Endothelial cell of umbilical vein (primary cell): ENCODE data around the gene BCCIP. TPM values are rescaled to one million over a fixed set of nuclear protein-coding genes. Genes with fewer than 3 reads are reported as not detected.

Source experiments
- BruUV-seq: library from RNA; stranded (reverse); fragments of 400-500 nt; replicated peaks from 2 replicates; lab custom pipeline; 2021; lab: Mats Ljungman, UMichigan
- CTCF ChIA-PET: fragments of 300-600, 350-600 bp; sonication (Branson Sonifier 250); formaldehyde crosslinking; loops from one replicate; lab custom pipeline; 2021; ENCODE audit warnings: antibody characterized with exemption, inconsistent platforms; lab: Charles Lee
- POLR2A ChIA-PET: fragments of 300-600, 350-600 bp; sonication (Branson Sonifier 250); formaldehyde crosslinking; loops from one replicate; lab custom pipeline; 2021; ENCODE audit warnings: antibody characterized with exemption, inconsistent platforms; lab: Charles Lee
- DNase-seq: peaks from one replicate; pipeline ENCODE4 v3.0.0-alpha.2; 2011; ENCODE audit warnings: low read depth, low spot score
- FAIRE-seq: peaks from 2 replicates; lab custom pipeline; 2011; peaks lifted over from hg19 to GRCh38; lab: Jason Lieb, UNC
- H2AFZ ChIP-seq: 2 replicates; pipeline ENCODE4 v1.6.0; 2012; ENCODE audit warnings: low read depth, low read length, control low read depth, inconsistent platforms
- H3K27ac ChIP-seq: 2 replicates; pipeline ENCODE4 v1.5.1; 2011; ENCODE audit warnings: low read depth, mild to moderate bottlenecking, control low read depth, low read length, moderate library complexity; ENCODE audit not compliant: insufficient read depth
- H3K27me3 ChIP-seq, 2 experiments: 2 replicates each; pipeline versions ENCODE4 v1.6.0 to v1.6.1; 2011; ENCODE audit warnings: low read length in 2 of 2, mixed read lengths in 1 of 2; ENCODE audit not compliant: control insufficient read depth in 2 of 2, insufficient read depth in 2 of 2
- H3K36me3 ChIP-seq, 2 experiments: 2 replicates in 1 of 2; 3 replicates in 1 of 2; pipeline ENCODE4 v1.5.1; 2011; ENCODE audit warnings: low read length in 2 of 2, mild to moderate bottlenecking in 1 of 2, moderate library complexity in 1 of 2; ENCODE audit not compliant: control insufficient read depth in 2 of 2, insufficient read depth in 2 of 2; ENCODE audit errors: extremely low read depth in 1 of 2
- H3K4me1 ChIP-seq: 3 replicates; pipeline ENCODE4 v1.5.1; 2011; ENCODE audit warnings: mild to moderate bottlenecking, low read length; ENCODE audit not compliant: control insufficient read depth, insufficient read depth; ENCODE audit errors: extremely low read depth
- H3K4me2 ChIP-seq: 2 replicates; pipeline ENCODE4 v1.6.1; 2011; ENCODE audit warnings: low read length, control low read depth, mixed read lengths; ENCODE audit not compliant: insufficient read depth
- H3K4me3 ChIP-seq, 3 experiments: fragments of 200-600 bp in 1 of 3; sonication (generic), shearing (Covaris generic) in 1 of 3; replicated peaks in 1 of 3; 2 replicates each; pipeline ENCODE4 v1.5.1; 2011 to 2016; ENCODE audit warnings: control low read depth in 3 of 3, low read length in 3 of 3, mild to moderate bottlenecking in 2 of 3, inconsistent platforms in 1 of 3, low read depth in 1 of 3, moderate library complexity in 1 of 3; ENCODE audit not compliant: insufficient read depth in 1 of 3
- H3K79me2 ChIP-seq: 2 replicates; pipeline ENCODE4 v1.6.0; 2012; ENCODE audit warnings: low read length, inconsistent platforms; ENCODE audit not compliant: control insufficient read depth, insufficient read depth
- H3K9ac ChIP-seq: replicated peaks from 2 replicates; pipeline ENCODE3; 2011; ENCODE audit warnings: low read length, control low read depth; ENCODE audit not compliant: insufficient read depth; ENCODE audit errors: extremely low read depth
- H3K9me1 ChIP-seq: replicated peaks from 3 replicates; pipeline ENCODE4 v1.6.0; 2011; ENCODE audit warnings: mild to moderate bottlenecking, low read length; ENCODE audit not compliant: control insufficient read depth, insufficient read depth; ENCODE audit errors: extremely low read depth
- H3K9me3 ChIP-seq: replicated peaks from 2 replicates; pipeline ENCODE4 v1.5.1; 2012; ENCODE audit warnings: low read length, inconsistent platforms; ENCODE audit not compliant: control insufficient read depth, insufficient read depth
- H4K20me1 ChIP-seq: replicated peaks from 2 replicates; pipeline ENCODE3; 2011; ENCODE audit warnings: mild to moderate bottlenecking, low read length; ENCODE audit not compliant: control insufficient read depth, insufficient read depth; ENCODE audit errors: extremely low read depth
- CTCF ChIP-seq, 2 donors: IDR thresholded peaks; 1 replicate in 1 of 2; 2 replicates in 1 of 2; pipeline ENCODE4 v1.5.1; 2011; ENCODE audit warnings: low read length in 2 of 2, mild to moderate bottlenecking in 2 of 2, moderate library complexity in 2 of 2, control low read depth in 1 of 2, inconsistent platforms in 1 of 2, low read depth in 1 of 2; ENCODE audit not compliant: insufficient read depth in 1 of 2; ENCODE audit errors: extremely low read depth in 1 of 2
- EZH2 ChIP-seq: IDR thresholded peaks from 2 replicates; pipeline ENCODE4 v1.6.1; 2012; ENCODE audit warnings: borderline replicate concordance, low read depth, mild to moderate bottlenecking, moderate library complexity, low read length, inconsistent platforms; ENCODE audit not compliant: severe bottlenecking
- FOS ChIP-seq: IDR thresholded peaks from 2 replicates; pipeline ENCODE4 v1.6.1; 2011; ENCODE audit warnings: mild to moderate bottlenecking, low read length, moderate library complexity, borderline replicate concordance; ENCODE audit not compliant: insufficient read depth
- GATA2 ChIP-seq: IDR thresholded peaks from 2 replicates; pipeline ENCODE4 v1.7.0; 2011; ENCODE audit warnings: low read depth, mild to moderate bottlenecking, moderate library complexity, mixed read lengths, low read length; ENCODE audit not compliant: insufficient read length, insufficient read depth
- JUN ChIP-seq: IDR thresholded peaks from 2 replicates; pipeline ENCODE4 v1.6.1; 2011; ENCODE audit warnings: borderline replicate concordance, low read depth; ENCODE audit not compliant: insufficient read length, insufficient read depth
- MYC ChIP-seq: IDR thresholded peaks from one replicate; pipeline ENCODE4 v1.6.1; 2011; ENCODE audit warnings: mild to moderate bottlenecking, low read depth, low read length
- POLR2A ChIP-seq: IDR thresholded peaks from 2 replicates; pipeline ENCODE4 v1.6.1; 2012; ENCODE audit warnings: low read depth, mild to moderate bottlenecking, control low read depth, low read length
- POLR2AphosphoS5 ChIP-seq: IDR thresholded peaks from 2 replicates; pipeline ENCODE4 v1.6.1; 2012; ENCODE audit warnings: low read depth, mild to moderate bottlenecking, control low read depth, low read length, moderate library complexity; ENCODE audit not compliant: insufficient read depth
- dilution Hi-C: fragments of 300-500 bp; cut with MboI; formaldehyde crosslinking; loops from one replicate; pipeline ENCODE4 v1.15.0; 2019; ENCODE audit warnings: low sequenced_read_pairs; ENCODE audit not compliant: extremely low pct_ligation_motif_present
- intact Hi-C: fragments of 100-400 bp; cut with micrococcal nuclease; formaldehyde crosslinking; loops from one replicate; pipeline ENCODE4 v1.10.0; 2022
- polyA plus RNA-seq, 4 experiments: library from polyadenylated mRNA; depleted of rRNA in 3 of 4; stranded (reverse) in 3 of 4; unstranded in 1 of 4; fragments of >200 nt; gene quantifications; 2 replicates each; pipeline versions ENCODE4 v1.2.1 to v1.2.3, GENCODE V29; 2011 to 2012; ENCODE audit warnings: missing spikeins in 1 of 4
- total RNA-seq: library from RNA; stranded (reverse); gene quantifications from 2 replicates; pipeline ENCODE4 v1.2.3, GENCODE V29; 2021
- TF ChIP-seq, protein P1 (sequence below): IDR thresholded peaks from 2 replicates; pipeline ENCODE4 v1.6.1; 2011; ENCODE audit not compliant: insufficient read depth, insufficient read length

BCCIP gene
- total and polyA plus RNA-seq, 2 donors (not counting 3 experiments of a cell fraction or from before 2014, with no cell fraction given): 14.5 to 73.5 TPM

GRCh38 chr10:125865120-125865519 is 41.8 kb downstream of the BCCIP start:
- DNase-seq (no peak), FAIRE-seq (no peak)
- H2AFZ ChIP-seq: no peak overlapping the region
- POLR2A ChIA-PET: no interaction called here
- no TSS peak for BruUV-seq
- no peak overlapping the region for H3K4me2 ChIP-seq
- dilution Hi-C loops: no loop called here
- no peak overlapping the region for H3K4me3 ChIP-seq
- no peaks in the 10 kb centered on the region for H3K9me3 ChIP-seq
- no peaks in the 10 kb centered on the region for H3K4me1 ChIP-seq
- no peaks in the 10 kb centered on the region for H4K20me1 ChIP-seq
- no peak overlapping the region for H3K27ac ChIP-seq
- CTCF ChIA-PET: interaction anchor here (1.1 to 1.6 kb wide), 3 partner anchors 10 to 69 kb away, joined by 3 to 5 read pairs (median 4); no protein-coding TSS in a partner anchor
- TF ChIP-seq, protein P1, sequence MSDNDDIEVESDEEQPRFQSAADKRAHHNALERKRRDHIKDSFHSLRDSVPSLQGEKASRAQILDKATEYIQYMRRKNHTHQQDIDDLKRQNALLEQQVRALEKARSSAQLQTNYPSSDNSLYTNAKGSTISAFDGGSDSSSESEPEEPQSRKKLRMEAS: no peak
- no peak for TF ChIP-seq MYC
- TF ChIP-seq JUN: no peak
- no peak for TF ChIP-seq POLR2AphosphoS5
- no peak for TF ChIP-seq EZH2
- no peak for TF ChIP-seq CTCF (IDR thresholded peaks at IDR 0.05; ENCODE audit: extremely low read depth in 1 of 2, insufficient read depth in 1 of 2, low read depth in 1 of 2, low read length in 2 of 2)
- no peak for TF ChIP-seq POLR2A
- TF ChIP-seq FOS: no peak
- no peak for TF ChIP-seq GATA2
- intact Hi-C loops: loop anchor here (5.0 kb wide), 1 partner anchor 732 kb away; no protein-coding TSS in a partner anchor
- no peaks in the 10 kb centered on the region for H3K27me3 ChIP-seq
- H3K79me2 ChIP-seq: no peaks in the 10 kb centered on the region
- peaks cover 4 to 12% of the 10 kb centered on the region in 2 experiments for H3K36me3 ChIP-seq
- H3K9me1 ChIP-seq: no peaks in the 10 kb centered on the region
- no peak overlapping the region for H3K9ac ChIP-seq
